Sigmoid colon (tissue), 7 donors: ENCODE measurements around the gene CHD1. TPM values are rescaled to one million over a fixed set of nuclear protein-coding genes. Genes with fewer than 3 reads are reported as not detected.

Source experiments
- DNase-seq: peaks from one replicate; pipeline ENCODE4 v3.0.0-alpha.2; 2019
- H3K27ac ChIP-seq, 4 donors: fragments of 200-600 bp; sonication (generic); one replicate each; pipeline ENCODE4 v1.5.1; 2016 to 2019; ENCODE audit warnings: mild to moderate bottlenecking in 1 of 4
- H3K27me3 ChIP-seq, 3 donors: fragments of 200-600 bp; sonication (generic); one replicate each; pipeline ENCODE4 v1.5.1; 2019; ENCODE audit warnings: mild to moderate bottlenecking in 1 of 3
- H3K36me3 ChIP-seq, 4 donors: fragments of 200-600 bp; sonication (generic); one replicate each; pipeline ENCODE4 v1.5.1; 2016 to 2019
- H3K4me1 ChIP-seq, 4 donors: fragments of 200-600 bp; sonication (generic); one replicate each; pipeline ENCODE4 v1.5.1; 2017 to 2019
- H3K4me3 ChIP-seq, 4 donors: fragments of 200-600 bp; sonication (generic); one replicate each; pipeline ENCODE4 v1.5.1; 2017 to 2019; ENCODE audit warnings: mild to moderate bottlenecking in 2 of 4, moderate library complexity in 1 of 4
- H3K9me3 ChIP-seq, 4 donors: fragments of 200-600 bp in 3 of 4; sonication (generic) in 3 of 4; one replicate each; pipeline versions ENCODE4 v1.5.1 to v1.6.1; 2013 to 2019
- EP300 ChIP-seq, 4 donors: sonication (generic); formaldehyde crosslinking; IDR thresholded peaks; one replicate each; pipeline ENCODE4 v1.6.1; 2017; ENCODE audit warnings: antibody characterized with exemption in 4 of 4
- POLR2A ChIP-seq, 2 donors: fragments of 450-650 bp; IDR thresholded peaks; one replicate each; pipeline ENCODE4 v1.6.1; 2016; ENCODE audit warnings: antibody characterized with exemption in 2 of 2, mild to moderate bottlenecking in 2 of 2, moderate library complexity in 2 of 2
- POLR2AphosphoS5 ChIP-seq, 4 donors: sonication (generic); formaldehyde crosslinking; IDR thresholded peaks; one replicate each; pipeline ENCODE4 v1.6.1; 2017; ENCODE audit warnings: antibody characterized with exemption in 4 of 4
- WGBS, 2 donors: extraction: QIAGEN DNeasy Blood & Tissue Kit; methylation state at CpG; one replicate each; pipeline ENCODE4 v1.1.7; 2013; 5-methylcytosine and 5-hydroxymethylcytosine counted together
- intact Hi-C: fragments of 100-400 bp; cut with DNase I; formaldehyde crosslinking; loops from one replicate; pipeline ENCODE4 v1.15.1; 2023
- polyA plus RNA-seq, 3 donors: library from polyadenylated mRNA; stranded (reverse); fragments of 200-250 nt; gene quantifications; one replicate each; pipeline ENCODE4 v1.2.3, GENCODE V29; 2013
- total RNA-seq, 4 donors: library from RNA; depleted of rRNA; stranded (reverse); fragments of >200 nt; gene quantifications; one replicate each; pipeline ENCODE4 v1.1.0, GENCODE V29; 2016
- TF ChIP-seq, protein P1 (sequence below), 4 experiments: fragments of 450-650 bp in 3 of 4; fragments of 200-600 bp in 1 of 4; IDR thresholded peaks; one replicate each; pipeline ENCODE4 v1.5.1; 2016 to 2019; ENCODE audit warnings: antibody characterized with exemption in 4 of 4, mild to moderate bottlenecking in 3 of 4, moderate library complexity in 2 of 4
- donor health status: healthy with polysubstance abuse.
- donor health status: Bipolar disorder and iron deficiency.
- donor health status: healthy.

CHD1 gene
- total and polyA plus RNA-seq, 7 donors = 13.9 to 73.3 (median 38.2) TPM

DNA sequence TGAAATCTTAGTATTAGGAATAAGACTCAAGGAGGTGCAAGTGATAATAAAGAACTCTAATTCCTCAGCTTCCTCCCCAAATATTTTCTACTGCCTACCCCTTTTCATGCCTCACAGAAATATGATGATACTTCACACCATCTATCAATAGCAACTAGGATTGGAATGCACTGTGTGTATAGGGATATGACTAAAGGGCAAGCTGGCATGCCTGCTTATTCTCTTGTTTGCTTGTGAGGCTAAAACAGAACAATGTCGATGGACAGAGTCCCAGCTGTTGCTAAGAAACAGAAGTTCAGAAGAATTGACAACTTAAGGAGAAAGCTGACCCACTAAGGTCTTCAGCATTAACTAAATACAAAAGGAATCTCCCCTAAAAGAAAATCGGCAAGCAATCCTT is 9.7 kb upstream of the CHD1 start:
- DNase-seq = no peak
- no peak overlapping the region for H3K4me3 ChIP-seq
- H3K9me3 ChIP-seq = no peaks in the 10 kb centered on the region
- TF ChIP-seq, protein P1, sequence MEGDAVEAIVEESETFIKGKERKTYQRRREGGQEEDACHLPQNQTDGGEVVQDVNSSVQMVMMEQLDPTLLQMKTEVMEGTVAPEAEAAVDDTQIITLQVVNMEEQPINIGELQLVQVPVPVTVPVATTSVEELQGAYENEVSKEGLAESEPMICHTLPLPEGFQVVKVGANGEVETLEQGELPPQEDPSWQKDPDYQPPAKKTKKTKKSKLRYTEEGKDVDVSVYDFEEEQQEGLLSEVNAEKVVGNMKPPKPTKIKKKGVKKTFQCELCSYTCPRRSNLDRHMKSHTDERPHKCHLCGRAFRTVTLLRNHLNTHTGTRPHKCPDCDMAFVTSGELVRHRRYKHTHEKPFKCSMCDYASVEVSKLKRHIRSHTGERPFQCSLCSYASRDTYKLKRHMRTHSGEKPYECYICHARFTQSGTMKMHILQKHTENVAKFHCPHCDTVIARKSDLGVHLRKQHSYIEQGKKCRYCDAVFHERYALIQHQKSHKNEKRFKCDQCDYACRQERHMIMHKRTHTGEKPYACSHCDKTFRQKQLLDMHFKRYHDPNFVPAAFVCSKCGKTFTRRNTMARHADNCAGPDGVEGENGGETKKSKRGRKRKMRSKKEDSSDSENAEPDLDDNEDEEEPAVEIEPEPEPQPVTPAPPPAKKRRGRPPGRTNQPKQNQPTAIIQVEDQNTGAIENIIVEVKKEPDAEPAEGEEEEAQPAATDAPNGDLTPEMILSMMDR (IDR thresholded peaks at IDR 0.05) = no peak
- TF ChIP-seq EP300 (IDR thresholded peaks at IDR 0.05) (no peak), POLR2AphosphoS5 (IDR thresholded peaks at IDR 0.05) (no peak), POLR2A (IDR thresholded peaks at IDR 0.05) (no peak)
- no peaks in the 10 kb centered on the region for H3K27me3 ChIP-seq
- peaks cover 0 to 58% (median 50%) of the 10 kb centered on the region in 4 donors for H3K4me1 ChIP-seq
- intact Hi-C loops = no loop called here
- 27 to 56% methylated on average over 2 of the region's 2 CpGs for WGBS, 2 donors
- no peak overlapping the region for H3K27ac ChIP-seq
- no peaks in the 10 kb centered on the region for H3K36me3 ChIP-seq

DNA sequence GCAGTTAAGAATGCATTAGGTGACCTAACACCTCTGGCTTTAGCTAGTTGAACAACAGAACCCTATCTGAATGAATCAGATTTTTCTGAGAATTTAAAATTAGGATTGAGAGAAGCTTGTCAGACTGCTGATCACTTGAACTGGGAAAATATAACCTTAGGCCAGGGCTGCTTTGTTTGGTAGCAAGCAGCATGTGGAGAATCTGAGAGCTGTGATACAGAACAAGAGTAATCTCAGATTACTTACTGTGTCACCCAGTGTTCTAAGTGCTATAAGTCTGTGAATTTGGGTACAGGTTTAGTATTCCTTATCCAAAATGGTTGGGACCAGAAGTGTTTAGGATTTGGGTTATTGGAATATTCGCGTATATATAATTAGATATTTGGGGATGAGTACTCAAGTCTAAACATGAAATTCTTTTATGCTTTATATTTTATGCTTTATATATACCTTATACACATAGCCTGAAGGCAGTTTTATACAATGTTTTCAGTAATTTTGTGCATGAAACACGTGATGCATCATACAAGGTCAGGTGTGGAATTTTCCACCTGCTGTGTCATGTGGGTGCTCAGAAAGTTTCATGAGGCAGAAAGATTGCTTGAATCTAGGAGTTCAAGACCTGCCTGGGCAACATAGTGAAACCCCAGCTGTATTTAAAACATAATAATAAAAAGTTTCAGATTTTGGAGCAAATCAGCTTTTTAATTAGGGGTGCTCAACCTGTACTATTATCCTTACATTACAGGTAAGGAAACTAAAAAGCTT is 8.3 kb upstream of the CHD1 start:
- TF ChIP-seq EP300 (IDR thresholded peaks at IDR 0.05) = no peak
- TF ChIP-seq, protein P1 (IDR thresholded peaks at IDR 0.05) = no peak
- TF ChIP-seq POLR2AphosphoS5 (IDR thresholded peaks at IDR 0.05) = no peak
- no peak for TF ChIP-seq POLR2A (IDR thresholded peaks at IDR 0.05)
- no peak for DNase-seq
- Histone ChIP-seq H3K4me3 (no peak overlapping the region), H3K4me1 (peaks cover 0 to 58% (median 50%) of the 10 kb centered on the region in 4 donors), H3K27ac (no peak overlapping the region), H3K9me3 (no peaks in the 10 kb centered on the region), H3K36me3 (no peaks in the 10 kb centered on the region), H3K27me3 (no peaks in the 10 kb centered on the region)
- WGBS, 2 donors = 88 to 89% methylated on average over 3 of the region's 3 CpGs
- intact Hi-C loops = no loop called here

- no peak overlapping the region for H3K4me3 ChIP-seq
- H3K36me3 ChIP-seq = no peaks in the 10 kb centered on the region
- WGBS, 2 donors = 82 to 85% methylated on average over 3 of the region's 3 CpGs
- peak overlapping the region in 2 of 4 donors; percentile 36 to 48 for H3K27ac ChIP-seq
- peaks cover 0 to 52% (median 47%) of the 10 kb centered on the region in 4 donors for H3K4me1 ChIP-seq
- TF ChIP-seq POLR2AphosphoS5 (IDR thresholded peaks at IDR 0.05) (no peak), EP300 (IDR thresholded peaks at IDR 0.05) (no peak), POLR2A (IDR thresholded peaks at IDR 0.05) (no peak)
- TF ChIP-seq, protein P1 (IDR thresholded peaks at IDR 0.05) = no peak
- no peaks in the 10 kb centered on the region for H3K27me3 ChIP-seq
- intact Hi-C loops = no loop called here
- DNase-seq = no peak
- H3K9me3 ChIP-seq = no peaks in the 10 kb centered on the region
Observed at GRCh38 chr5:98935206-98935605, 6.4 kb upstream of the CHD1 start.

DNA sequence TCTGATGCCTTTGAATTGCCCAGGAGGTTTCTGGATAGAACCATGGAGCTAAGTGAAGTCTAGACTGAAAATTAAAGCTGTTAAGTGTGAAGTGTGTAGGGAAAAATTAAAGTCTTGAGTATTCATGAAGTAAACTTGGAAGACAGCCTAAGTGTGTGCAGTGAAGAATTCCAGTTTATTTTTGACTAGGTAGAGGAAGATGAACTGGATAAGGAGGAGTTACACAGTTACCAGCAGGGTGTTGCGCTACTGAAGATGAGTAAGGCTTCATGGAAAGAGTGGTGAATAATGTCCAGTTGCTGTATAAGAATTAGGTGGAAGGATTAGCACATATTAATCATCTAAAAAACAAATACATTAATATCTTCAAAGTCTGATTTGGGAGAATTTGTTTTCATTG is 5.7 kb upstream of the CHD1 start:
- Histone ChIP-seq H3K9me3 (no peaks in the 10 kb centered on the region), H3K36me3 (no peaks in the 10 kb centered on the region), H3K27me3 (no peaks in the 10 kb centered on the region), H3K4me3 (no peak overlapping the region), H3K4me1 (peaks cover 0 to 52% (median 47%) of the 10 kb centered on the region in 4 donors), H3K27ac (peak overlapping the region in 3 of 4 donors; percentile 14 to 48 (median 36))
- intact Hi-C loops = no loop called here
- no peak for DNase-seq
- WGBS, 2 donors = 97 to 98% methylated on average over 1 of the region's 1 CpG
- TF ChIP-seq EP300 (IDR thresholded peaks at IDR 0.05) = no peak
- TF ChIP-seq, protein P1 (IDR thresholded peaks at IDR 0.05) = no peak
- no peak for TF ChIP-seq POLR2A (IDR thresholded peaks at IDR 0.05)
- TF ChIP-seq POLR2AphosphoS5 (IDR thresholded peaks at IDR 0.05) = no peak
